Right lobe of liver (tissue), 6 donors: ENCODE data around the gene ZFC3H1. TPM values are rescaled to one million over a fixed set of nuclear protein-coding genes. Genes with fewer than 3 reads are reported as not detected.
"Not testable (repeated sequence)": the region's sequence is repeated elsewhere in the genome, so short reads cannot be mapped to it uniquely, and the experiment has no call there.

ENCODE experiments used
- ATAC-seq, 4 donors: fragments of 200-7000 bp; cut with Tn5 transposase; one replicate each; pipeline ENCODE4 v1.9.1; 2020; ENCODE audit warnings: mild to moderate bottlenecking in 4 of 4, moderate library complexity in 4 of 4
- DNase-seq, 3 donors: peaks; one replicate each; pipeline ENCODE4 v3.0.0-alpha.2; 2020
- H3K27ac ChIP-seq, 3 donors: fragments of 200-600 bp; one replicate each; pipeline ENCODE4 v1.8.0; 2022
- H3K27me3 ChIP-seq, 2 donors: fragments of 200-600 bp; one replicate each; pipeline ENCODE4 v1.8.0; 2022
- H3K36me3 ChIP-seq, 4 donors: fragments of 200-600 bp; sonication (generic) in 1 of 4; one replicate each; pipeline versions ENCODE4 v1.5.1 to v1.8.0; 2017 to 2022; ENCODE audit warnings: control low read depth in 1 of 4
- H3K4me1 ChIP-seq, 4 donors: fragments of 200-600 bp; sonication (generic) in 1 of 4; one replicate each; pipeline versions ENCODE4 v1.5.1 to v1.8.0; 2017 to 2022; ENCODE audit warnings: control low read depth in 1 of 4
- H3K4me3 ChIP-seq, 3 donors: fragments of 200-600 bp; one replicate each; pipeline ENCODE4 v1.8.0; 2022
- H3K9me3 ChIP-seq, 4 donors: fragments of 200-600 bp; sonication (generic) in 1 of 4; one replicate each; pipeline versions ENCODE4 v1.5.1 to v1.8.0; 2017 to 2022; ENCODE audit warnings: control low read depth in 1 of 4
- CTCF ChIP-seq, 4 donors: fragments of 200-600 bp in 3 of 4; fragments of 450-650 bp in 1 of 4; IDR thresholded peaks; one replicate each; pipeline versions ENCODE4 v1.5.1 to v1.8.0; 2016 to 2022; ENCODE audit warnings: antibody characterized with exemption in 4 of 4, mild to moderate bottlenecking in 2 of 4
- POLR2A ChIP-seq: fragments of 450-650 bp; IDR thresholded peaks from one replicate; pipeline ENCODE4 v1.6.1; 2017; ENCODE audit warnings: antibody characterized with exemption, mild to moderate bottlenecking
- WGBS: methylation state at CpG from one replicate; pipeline ENCODE4 v1.1.6; 2018; ENCODE audit warnings: low coverage, low lambda C conversion rate; ENCODE audit not compliant: insufficient coverage; ENCODE audit errors: missing lambda C conversion rate; 5-methylcytosine and 5-hydroxymethylcytosine counted together
- intact Hi-C, 2 donors: fragments of 100-400 bp; cut with DNase I; formaldehyde crosslinking; loops; one replicate each; pipeline versions ENCODE4 v1.11.2 to v1.14.1; 2022
- total RNA-seq, 6 experiments: library from RNA; depleted of rRNA in 2 of 6; stranded (reverse); fragments of >200 nt in 2 of 6; fragmentation: NEBNext Ultra II Directional in 3 of 6; extraction: Animal tissue kit (Norgen Biotek cat#: 25700) in 3 of 6; gene quantifications; one replicate each; pipeline versions ENCODE4 v1.1.0 to v1.2.4, GENCODE V29; 2016 to 2023
- donor health status: DM: no; HTN: yes; CAD: no.
- donor health status: DM: no; HTN: no; CAD: no.
- donor health status: DM: no; HTN: no; CAD: no.
- donor health status: DM: no; HTN: yes; CAD: no.
- donor health status: DM: no; HTN: yes; CAD: no.

ZFC3H1 gene
- total RNA-seq, 6 experiments from 2014 or later = 13.0 to 27.3 (median 19.1) TPM

- Histone ChIP-seq H3K27ac (no peak overlapping the region), H3K9me3 (no peaks in the 10 kb centered on the region), H3K4me1 (peaks cover 0 to 6% (median 2%) of the 10 kb centered on the region in 4 donors), H3K4me3 (no peak overlapping the region), H3K27me3 (no peaks in the 10 kb centered on the region), H3K36me3 (no peaks in the 10 kb centered on the region)
- ATAC-seq (no peak), DNase-seq (no peak)
- intact Hi-C loops = no loop called here
- WGBS = 87% methylated on average over 2 of the region's 2 CpGs
- TF ChIP-seq CTCF (IDR thresholded peaks at IDR 0.05) = no peak
Measured at GRCh38 chr12:71704920-71705319, 41.3 kb upstream of the ZFC3H1 start.

GRCh38 chr12:71703206-71703605 lies 39.6 kb upstream of the ZFC3H1 start:
- ATAC-seq = no peak
- Histone ChIP-seq H3K27me3 (no peaks in the 10 kb centered on the region), H3K9me3 (no peaks in the 10 kb centered on the region), H3K4me1 (peaks cover 0 to 6% (median 2%) of the 10 kb centered on the region in 4 donors), H3K4me3 (no peak overlapping the region), H3K27ac (no peak overlapping the region), H3K36me3 (peaks cover 0 to 9% (median 0%) of the 10 kb centered on the region in 4 donors)
- WGBS = 33% methylated on average over 2 of the region's 2 CpGs
- TF ChIP-seq POLR2A (no peak), CTCF (IDR thresholded peaks at IDR 0.05) (no peak)
- DNase-seq = no peak
- intact Hi-C loops = no loop called here

- 100% methylated on average over 5 of the region's 5 CpGs for WGBS
- TF ChIP-seq POLR2A (no peak), CTCF (IDR thresholded peaks at IDR 0.05) (no peak)
- DNase-seq = no peak
- peaks cover 0 to 6% (median 2%) of the 10 kb centered on the region in 4 donors for H3K4me1 ChIP-seq
- no peaks in the 10 kb centered on the region for H3K9me3 ChIP-seq
- intact Hi-C loops = no loop called here
- no peak overlapping the region for H3K27ac ChIP-seq
- H3K4me3 ChIP-seq = no peak overlapping the region
- H3K36me3 ChIP-seq = peaks cover 0 to 15% (median 0%) of the 10 kb centered on the region in 4 donors
- ATAC-seq = no peak
- no peaks in the 10 kb centered on the region for H3K27me3 ChIP-seq
Measured at GRCh38 chr12:71702590-71702989, 38.9 kb upstream of the ZFC3H1 start.

- 48% methylated on average over 8 of the region's 8 CpGs for WGBS
- H3K27ac ChIP-seq, H3K4me1 ChIP-seq, DNase-seq, H3K4me3 ChIP-seq, intact Hi-C loops, H3K27me3 ChIP-seq, H3K9me3 ChIP-seq: not testable (repeated sequence)
- peak in 3 of 4 donors; percentile 43 to 85 (median 75) for ATAC-seq
- H3K36me3 ChIP-seq = peaks cover 0 to 19% (median 0%) of the 10 kb centered on the region in 4 donors
Measured at GRCh38 chr12:71702181-71702580, 38.5 kb upstream of the ZFC3H1 start.

- 29% methylated on average over 1 of the region's 1 CpG for WGBS
- peaks cover 0 to 23% (median 8%) of the 10 kb centered on the region in 4 donors for H3K4me1 ChIP-seq
- DNase-seq = no peak
- peak in 2 of 4 donors; percentile 63 to 76 for ATAC-seq
- TF ChIP-seq POLR2A (no peak), CTCF (IDR thresholded peaks at IDR 0.05) (no peak)
- H3K9me3 ChIP-seq = no peaks in the 10 kb centered on the region
- peaks cover 0 to 23% (median 0%) of the 10 kb centered on the region in 4 donors for H3K36me3 ChIP-seq
- intact Hi-C loops = no loop called here
- no peak overlapping the region for H3K27ac ChIP-seq
- no peaks in the 10 kb centered on the region for H3K27me3 ChIP-seq
- no peak overlapping the region for H3K4me3 ChIP-seq
Measured at GRCh38 chr12:71695782-71696181, 32.1 kb upstream of the ZFC3H1 start.
